Dermis lymphatic vessel endothelial cell (primary cell): ENCODE measurements around the gene AKAP8. TPM values are rescaled to one million over a fixed set of nuclear protein-coding genes. Genes with fewer than 3 reads are reported as not detected.

Experiments
- total RNA-seq: library from RNA; depleted of rRNA; stranded (reverse); fragments of >200 nt; gene quantifications from 2 replicates; pipeline ENCODE4 v1.2.1, GENCODE V29; 2014

Gene AKAP8
- total RNA-seq: 15.6 and 18.5 TPM in 2 replicates

DNA sequence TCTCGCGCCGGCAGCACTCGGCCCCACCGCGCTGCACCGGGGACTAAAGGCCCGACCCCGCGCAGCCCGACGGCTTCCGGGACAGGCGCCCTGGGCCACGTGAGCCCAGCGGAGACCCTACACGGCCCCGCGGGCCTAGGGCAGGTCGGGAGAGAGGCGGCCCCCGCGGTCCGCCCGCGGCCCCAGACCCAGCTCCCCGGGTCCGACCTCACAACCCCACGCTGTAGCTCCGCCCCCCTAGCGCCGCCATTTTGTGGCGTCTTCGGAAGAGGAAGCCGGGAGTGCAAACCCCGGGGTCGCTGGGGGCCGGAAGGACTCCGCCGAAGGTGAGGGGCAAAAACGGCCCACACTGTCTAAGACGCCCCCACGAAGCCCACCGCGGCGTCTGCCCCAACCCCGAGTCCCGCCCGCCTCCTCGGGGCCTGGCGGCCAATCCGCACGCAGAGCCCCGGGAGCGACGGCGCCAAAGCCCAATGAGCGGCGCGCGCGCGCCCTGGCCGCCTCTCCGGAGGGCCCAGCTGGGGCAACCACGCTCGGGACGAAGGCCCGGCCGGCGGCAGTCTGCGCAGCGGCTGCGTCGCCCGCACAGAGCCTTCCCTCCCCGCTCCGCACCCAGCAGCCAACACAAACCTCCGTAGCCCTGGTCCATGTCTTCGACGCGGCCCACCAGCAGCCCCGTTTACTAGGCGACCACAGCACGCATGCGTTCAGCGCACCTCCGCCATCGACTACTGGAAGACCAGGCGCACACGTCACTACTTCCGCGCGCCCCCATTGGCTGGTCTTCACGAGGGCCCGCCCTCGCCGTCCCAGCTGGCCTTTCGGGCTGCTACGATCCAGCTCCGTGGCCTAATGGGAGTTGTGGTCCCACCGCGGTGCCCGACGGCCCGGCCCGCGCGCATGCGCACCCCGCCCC lies at the start of gene AKAP8:
TSS of gene AKAP8 (minus strand) at position 705 of the 916 bp plus-strand sequence. CDS start at position 649, 56 bp downstream.

DNA sequence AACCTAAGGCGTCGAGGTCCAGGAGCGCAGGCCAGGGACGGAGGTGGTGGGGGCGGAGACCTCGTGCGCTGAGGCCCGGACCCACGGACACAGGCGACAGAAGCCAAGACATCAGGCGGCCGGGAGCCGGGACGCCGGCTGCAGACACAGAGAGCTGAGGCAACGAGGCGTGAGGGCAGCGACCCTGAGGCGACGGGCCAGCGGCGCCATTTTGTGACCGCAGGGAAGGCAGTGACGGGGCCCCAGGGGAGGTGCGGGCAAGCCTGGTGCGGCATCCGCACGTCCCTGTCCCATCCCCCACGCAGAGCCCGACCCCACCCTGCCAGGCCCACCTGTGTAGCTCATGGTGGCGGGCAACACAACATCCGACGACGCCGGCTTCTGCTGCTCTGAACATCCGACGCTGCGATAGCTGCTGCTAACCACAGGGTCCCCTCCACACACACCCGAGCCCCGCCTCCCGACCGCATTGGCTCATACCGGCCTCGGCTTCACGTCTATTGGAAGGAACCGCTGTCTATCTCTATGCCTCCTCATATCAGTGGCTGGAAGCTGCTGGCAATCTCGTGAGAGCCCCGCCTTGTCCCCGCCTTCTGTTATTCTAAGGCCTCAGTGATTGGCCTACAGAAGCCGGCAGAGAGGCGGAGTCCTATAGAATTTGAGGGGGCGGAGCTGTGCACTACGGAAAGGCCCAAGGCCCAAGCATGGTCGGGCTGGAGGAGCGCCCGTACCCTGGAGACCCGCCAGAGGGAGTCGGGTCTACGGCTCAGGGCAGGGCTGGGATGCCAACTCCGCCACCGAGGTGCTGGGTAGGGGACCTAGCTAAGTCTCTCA lies 39.2 kb upstream of the AKAP8 start, which contains the start of gene AKAP8L:
TSS of gene AKAP8L (minus strand) at position 410 of the 834 bp plus-strand sequence. CDS start at position 345, 65 bp downstream.

DNA sequence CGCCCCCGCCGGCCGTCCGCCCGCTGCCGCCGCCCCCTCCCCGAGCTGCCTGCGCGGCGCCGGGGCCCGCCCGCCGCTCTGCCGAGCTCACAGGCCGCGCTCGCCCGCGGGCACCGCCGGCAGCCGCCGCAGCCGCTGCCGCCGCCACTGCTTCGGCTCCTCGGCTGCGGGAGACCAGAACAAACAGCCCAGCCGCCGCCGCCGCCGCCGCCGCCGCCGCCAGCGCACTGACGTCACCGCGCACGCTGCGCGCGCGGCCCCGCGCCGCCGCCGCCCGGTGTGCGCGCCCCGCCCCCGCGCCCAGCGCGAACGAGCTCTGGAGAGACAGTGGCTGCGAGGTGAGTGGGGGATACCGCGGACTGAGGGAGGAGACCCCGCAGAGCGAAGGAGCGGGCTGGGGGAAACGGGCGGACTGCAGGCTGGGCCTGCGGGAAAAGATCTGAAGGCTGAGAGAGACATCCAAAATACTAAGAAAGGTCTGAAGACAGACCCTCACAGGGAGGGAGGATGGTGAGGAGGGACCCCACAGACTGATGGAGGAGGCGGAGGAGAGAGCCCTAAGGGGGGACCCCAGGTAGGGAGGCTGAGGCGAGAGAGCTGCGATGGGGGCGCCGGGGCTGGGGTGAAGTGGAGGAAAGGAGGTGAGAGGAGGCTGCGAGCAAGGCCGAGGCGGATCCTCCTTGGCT lies 47.1 kb downstream of the AKAP8 start, which contains the start of gene BRD4:
TSS of gene BRD4 (minus strand) at position 229 of the 686 bp plus-strand sequence. CDS start 59,440 bp downstream, outside the sequence.

Other genes with a start within 250 kb of the AKAP8 start
- gene NOTCH3, start 178.8 kb downstream of the AKAP8 start, total RNA-seq: 0.52 and 5.2 TPM in 2 replicates
- gene EPHX3, start 147.3 kb downstream of the AKAP8 start, total RNA-seq: 0.09 and 0.11 TPM in 2 replicates
- gene BRD4, start 47.2 kb downstream of the AKAP8 start, total RNA-seq: 9.2 and 9.8 TPM in 2 replicates
- 43.7 and 51.1 TPM in 2 replicates for gene AKAP8L, start 39.2 kb upstream of the AKAP8 start, total RNA-seq
- 3.9 and 4.6 TPM in 2 replicates for gene WIZ, start 70.2 kb upstream of the AKAP8 start, total RNA-seq
- gene RASAL3, start 84.8 kb upstream of the AKAP8 start, total RNA-seq: 11.8 and 18.0 TPM in 2 replicates
- gene PGLYRP2, start 99.7 kb upstream of the AKAP8 start, total RNA-seq: not detected in 2 replicates
- gene CYP4F22, start 128.7 kb upstream of the AKAP8 start, total RNA-seq: not detected in 2 replicates
- gene CYP4F8, start 235.4 kb upstream of the AKAP8 start, total RNA-seq: not detected in 2 replicates